GM18867 (cell line): ENCODE results near the gene SPTLC3.
A peak's percentile ranks its signal among the peaks of the same experiment; 100 is the strongest.
"Not testable (repeated sequence)": the region's sequence is repeated elsewhere in the genome, so short reads cannot be mapped to it uniquely, and the experiment has no call there.

ENCODE experiments used
- ATAC-seq: cut with Tn5 transposase; IDR thresholded peaks from one replicate; pipeline ENCODE4 v1.9.1; 2021; ENCODE audit warnings: mild to moderate bottlenecking, moderate library complexity; ENCODE audit not compliant: unreplicated experiment

Gene SPTLC3

GRCh38 chr20:13008761-13009681 is at the start of gene SPTLC3:
Gene SPTLC3 (plus strand): TSS chr20:13008972. CDS start chr20:13009268, 296 bp downstream.
- ATAC-seq = peak; percentile 28

GRCh38 chr20:12961725-12962124 is 47.0 kb upstream of the SPTLC3 start:
- ATAC-seq = no peak

GRCh38 chr20:12962895-12963294 is 45.9 kb upstream of the SPTLC3 start:
- no peak for ATAC-seq

GRCh38 chr20:12963416-12963815 is 45.4 kb upstream of the SPTLC3 start:
- no peak for ATAC-seq

- ATAC-seq = no peak
These were observed 43.4 kb upstream of the SPTLC3 start for GRCh38 chr20:12965212-12965869.

GRCh38 chr20:12965870-12966251 is 42.9 kb upstream of the SPTLC3 start:
- ATAC-seq = no peak

GRCh38 chr20:12966468-12967085 is 42.2 kb upstream of the SPTLC3 start:
- ATAC-seq = no peak

GRCh38 chr20:12967932-12968331 is 40.8 kb upstream of the SPTLC3 start:
- ATAC-seq = no peak

GRCh38 chr20:12968472-12968871 is 40.3 kb upstream of the SPTLC3 start:
- no peak for ATAC-seq

- no peak for ATAC-seq
These were observed 39.6 kb upstream of the SPTLC3 start for GRCh38 chr20:12969071-12969669.

GRCh38 chr20:12970372-12970821 is 38.4 kb upstream of the SPTLC3 start:
- no peak for ATAC-seq

GRCh38 chr20:12975833-12976608 is 32.8 kb upstream of the SPTLC3 start:
- ATAC-seq = no peak

GRCh38 chr20:12976720-12977309 is 32.0 kb upstream of the SPTLC3 start:
- ATAC-seq = no peak

GRCh38 chr20:12977328-12978125 is 31.2 kb upstream of the SPTLC3 start:
- no peak for ATAC-seq

GRCh38 chr20:12978126-12978394 is 30.7 kb upstream of the SPTLC3 start:
- no peak for ATAC-seq

GRCh38 chr20:12978613-12979495 is 29.9 kb upstream of the SPTLC3 start:
- ATAC-seq = no peak

GRCh38 chr20:12979713-12980112 is 29.1 kb upstream of the SPTLC3 start:
- not testable (repeated sequence) for ATAC-seq

GRCh38 chr20:12982098-12982497 is 26.7 kb upstream of the SPTLC3 start:
- ATAC-seq = no peak
